CD14-positive monocyte (primary cell): ENCODE measurements around the gene NRXN3. TPM values are rescaled to one million over a fixed set of nuclear protein-coding genes. Genes with fewer than 3 reads are reported as not detected.

ENCODE experiments used
- DNase-seq, 3 donors: peaks; one replicate each; pipeline ENCODE4 v3.0.0-alpha.2; 2011 to 2022
- H2AFZ ChIP-seq: 2 replicates; pipeline ENCODE4 v1.6.0; 2012; ENCODE audit warnings: mild to moderate bottlenecking, low read depth, low read length, inconsistent platforms; ENCODE audit not compliant: insufficient read depth, poor library complexity, severe bottlenecking
- H3K27ac ChIP-seq, 2 donors: 1 replicate in 1 of 2; 2 replicates in 1 of 2; pipeline ENCODE4 v1.5.1; 2012 to 2013; ENCODE audit warnings: low read length in 2 of 2, control low read depth in 1 of 2, inconsistent platforms in 1 of 2, low read depth in 1 of 2, mild to moderate bottlenecking in 1 of 2
- H3K27me3 ChIP-seq, 2 donors: one replicate each; pipeline versions ENCODE4 v1.6.0 to v1.6.1; 2011 to 2013; ENCODE audit warnings: low read length in 2 of 2; ENCODE audit not compliant: control insufficient read depth in 2 of 2, insufficient read depth in 2 of 2
- H3K36me3 ChIP-seq, 2 donors: replicated peaks in 1 of 2; 1 replicate in 1 of 2; 2 replicates in 1 of 2; pipeline versions ENCODE4 v1.5.1 to v1.6.1; 2012 to 2013; ENCODE audit warnings: low read length in 2 of 2, control low read depth in 1 of 2, inconsistent platforms in 1 of 2, mild to moderate bottlenecking in 1 of 2; ENCODE audit not compliant: insufficient read depth in 2 of 2, control insufficient read depth in 1 of 2
- H3K4me1 ChIP-seq, 2 donors: 1 replicate in 1 of 2; 2 replicates in 1 of 2; pipeline versions ENCODE4 v1.5.1 to v1.6.1; 2012 to 2013; ENCODE audit warnings: low read length in 2 of 2, control low read depth in 1 of 2, inconsistent platforms in 1 of 2, mild to moderate bottlenecking in 1 of 2, moderate library complexity in 1 of 2; ENCODE audit not compliant: insufficient read depth in 2 of 2, control insufficient read depth in 1 of 2
- H3K4me2 ChIP-seq: replicated peaks from 2 replicates; pipeline ENCODE3; 2012; ENCODE audit warnings: low read length, moderate library complexity, mild to moderate bottlenecking; ENCODE audit not compliant: poor library complexity, severe bottlenecking; ENCODE audit errors: extremely low read depth
- H3K4me3 ChIP-seq, 3 experiments: fragments of 200-600 bp in 1 of 3; sonication (generic) in 1 of 3; replicated peaks in 1 of 3; 1 replicate in 2 of 3; 2 replicates in 1 of 3; pipeline ENCODE4 v1.5.1; 2011 to 2013; ENCODE audit warnings: low read length in 3 of 3, mild to moderate bottlenecking in 3 of 3, control low read depth in 2 of 3, low read depth in 2 of 3, inconsistent platforms in 1 of 3, moderate library complexity in 1 of 3
- H3K79me2 ChIP-seq: 2 replicates; pipeline ENCODE4 v1.6.0; 2012; ENCODE audit warnings: mild to moderate bottlenecking, control low read depth, inconsistent platforms, low read length, moderate library complexity; ENCODE audit not compliant: insufficient read depth
- H3K9ac ChIP-seq: 2 replicates; pipeline ENCODE4 v1.6.0; 2017; ENCODE audit warnings: low read length, mild to moderate bottlenecking; ENCODE audit not compliant: insufficient read depth, poor library complexity, severe bottlenecking
- H3K9me3 ChIP-seq, 2 donors: replicated peaks in 1 of 2; 1 replicate in 1 of 2; 2 replicates in 1 of 2; pipeline versions ENCODE4 v1.5.1 to v1.6.1; 2012 to 2013; ENCODE audit warnings: low read length in 2 of 2, control low read depth in 1 of 2; ENCODE audit not compliant: control insufficient read depth in 1 of 2, insufficient read depth in 1 of 2
- H4K20me1 ChIP-seq: 2 replicates; pipeline ENCODE4 v1.6.0; 2012; ENCODE audit warnings: mild to moderate bottlenecking, low read length, control low read depth, moderate library complexity; ENCODE audit not compliant: insufficient read depth
- H3K27ac Mint-ChIP-seq, 7 donors: one replicate each; pipeline ENCODE4 v1.8.0; 2020; ENCODE audit warnings: mild to moderate bottlenecking in 7 of 7, mixed read lengths in 7 of 7, moderate library complexity in 6 of 7, inconsistent platforms in 2 of 7
- H3K27me3 Mint-ChIP-seq, 3 donors: one replicate each; pipeline ENCODE4 v1.8.0; 2021 to 2022; ENCODE audit warnings: low read depth in 3 of 3, mild to moderate bottlenecking in 3 of 3, mixed read lengths in 3 of 3, moderate library complexity in 3 of 3, inconsistent platforms in 1 of 3
- H3K36me3 Mint-ChIP-seq, 2 donors: one replicate each; pipeline ENCODE4 v1.8.0; 2020; ENCODE audit warnings: mixed read lengths in 2 of 2, inconsistent platforms in 1 of 2, mild to moderate bottlenecking in 1 of 2
- H3K4me1 Mint-ChIP-seq: one replicate; pipeline ENCODE4 v1.8.0; 2020; ENCODE audit warnings: mild to moderate bottlenecking, mixed read lengths
- H3K4me3 Mint-ChIP-seq, 2 donors: one replicate each; pipeline ENCODE4 v1.8.0; 2020; ENCODE audit warnings: mild to moderate bottlenecking in 2 of 2, mixed read lengths in 2 of 2, moderate library complexity in 1 of 2
- H3K9me3 Mint-ChIP-seq, 7 donors: one replicate each; pipeline ENCODE4 v1.8.0; 2020 to 2022; ENCODE audit warnings: mixed read lengths in 7 of 7, mild to moderate bottlenecking in 6 of 7, moderate library complexity in 6 of 7, inconsistent platforms in 2 of 7
- CTCF ChIP-seq: fragments of 200-600 bp; IDR thresholded peaks from one replicate; pipeline ENCODE4 v1.8.0; 2022; ENCODE audit warnings: antibody characterized with exemption, mild to moderate bottlenecking
- WGBS: methylation state at CpG from one replicate; pipeline ENCODE4 v1.1.5; 2013; ENCODE audit warnings: missing lambda C conversion rate; ENCODE audit not compliant: insufficient coverage; 5-methylcytosine and 5-hydroxymethylcytosine counted together
- intact Hi-C, 2 donors: fragments of 100-400 bp; cut with micrococcal nuclease; formaldehyde crosslinking; loops; one replicate each; pipeline versions ENCODE4 v1.15.0 to v1.15.1; 2023
- polyA plus RNA-seq, 3 donors: library from polyadenylated mRNA; depleted of rRNA in 1 of 3; unstranded in 2 of 3; stranded (reverse) in 1 of 3; fragments of 300-500 nt in 2 of 3; fragments of >200 nt in 1 of 3; fragmentation: Illumina TruSeq in 2 of 3; gene quantifications; 1 replicate in 2 of 3; 2 replicates in 1 of 3; pipeline ENCODE4 v1.2.3, GENCODE V29; 2012 to 2021

The NRXN3 gene
- polyA plus RNA-seq, 3 donors: not detected

- no peak overlapping the region for H2AFZ ChIP-seq
- H3K4me1 Mint-ChIP-seq: no peaks in the 10 kb centered on the region
- 100% methylated on average over 1 of the region's 3 CpGs for WGBS
These were observed 8.8 kb downstream of the NRXN3 start for GRCh38 chr14:78178971-78179370.

GRCh38 chr14:78181270-78181669 lies 11.1 kb downstream of the NRXN3 start:
- WGBS: 82% methylated on average over 3 of the region's 3 CpGs
- H3K4me1 Mint-ChIP-seq: no peaks in the 10 kb centered on the region
- no peak overlapping the region for H3K27ac Mint-ChIP-seq
- Histone ChIP-seq H3K9me3 (no peaks in the 10 kb centered on the region), H3K4me2 (no peak overlapping the region), H3K79me2 (no peaks in the 10 kb centered on the region), H3K4me3 (no peak overlapping the region), H2AFZ (no peak overlapping the region), H3K4me1 (no peaks in the 10 kb centered on the region), H3K9ac (no peak overlapping the region), H3K36me3 (no peaks in the 10 kb centered on the region), H4K20me1 (no peaks in the 10 kb centered on the region), H3K27me3 (no peaks in the 10 kb centered on the region), H3K27ac (no peak overlapping the region)
- peaks cover 10 to 16% (median 16%) of the 10 kb centered on the region in 3 donors for H3K27me3 Mint-ChIP-seq
- TF ChIP-seq CTCF: no peak
- no peak overlapping the region for H3K4me3 Mint-ChIP-seq
- H3K36me3 Mint-ChIP-seq: no peaks in the 10 kb centered on the region
- no peak for DNase-seq
- no peaks in the 10 kb centered on the region for H3K9me3 Mint-ChIP-seq
- intact Hi-C loops: no loop called here

More at GRCh38 chr14:78178971-78179370, 8.8 kb downstream of the NRXN3 start:
- H3K9ac ChIP-seq: no peak overlapping the region
- no peak overlapping the region for H3K27ac ChIP-seq
- no peaks in the 10 kb centered on the region for H3K36me3 Mint-ChIP-seq
- no peaks in the 10 kb centered on the region for H3K4me1 ChIP-seq
- no peaks in the 10 kb centered on the region for H3K27me3 ChIP-seq
- no peak overlapping the region for H3K4me3 ChIP-seq
- H3K9me3 ChIP-seq: no peaks in the 10 kb centered on the region
- H4K20me1 ChIP-seq: no peaks in the 10 kb centered on the region
- H3K36me3 ChIP-seq: no peaks in the 10 kb centered on the region
- H3K27me3 Mint-ChIP-seq: peaks cover 9 to 13% (median 12%) of the 10 kb centered on the region in 3 donors
- intact Hi-C loops: no loop called here
- peak overlapping the region in 1 of 2 donors; percentile 52 for H3K4me3 Mint-ChIP-seq
- H3K27ac Mint-ChIP-seq: no peak overlapping the region
- H3K4me2 ChIP-seq: no peak overlapping the region
- H3K9me3 Mint-ChIP-seq: no peaks in the 10 kb centered on the region
- no peak for DNase-seq
- TF ChIP-seq CTCF: no peak
- H3K79me2 ChIP-seq: no peaks in the 10 kb centered on the region
